Astrocyte (in vitro differentiated cells and primary cell): ENCODE results near the gene SERPINA1.

ENCODE experiments used
- CTCF ChIP-seq: IDR thresholded peaks from 2 replicates; pipeline ENCODE4 v1.5.1; 2011; ENCODE audit warnings: low read depth, mild to moderate bottlenecking, inconsistent platforms, low read length, moderate library complexity; ENCODE audit not compliant: insufficient read depth
- EZH2 ChIP-seq: IDR thresholded peaks from 2 replicates; pipeline ENCODE4 v1.6.1; 2012; ENCODE audit warnings: mild to moderate bottlenecking, low read length, inconsistent platforms; ENCODE audit not compliant: insufficient read depth

GRCh38 chr14:94356379-94357056 is 31.9 kb downstream of the SERPINA1 start:
- TF ChIP-seq CTCF, result no peak
- no peak for TF ChIP-seq EZH2
